ENCODE data around the gene TLR8.

Gene TLR8

GRCh38 chrX:12906046-12906761 lies at the start of gene TLR8:
Gene TLR8, plus strand, starts transcription at chrX:12906620. Its CDS starts 87 bp downstream, at chrX:12906707.
- DNase-seq (ENCODE audit: low read depth), result no peak

GRCh38 chrX:12865359-12865758 lies 41.1 kb upstream of the TLR8 start:
- no peak for DNase-seq (ENCODE audit: low read depth)

- DNase-seq (ENCODE audit: low read depth), result no peak
These were observed 39.7 kb upstream of the TLR8 start, which contains the start of gene TLR7 for GRCh38 chrX:12866451-12867377. Gene TLR7, plus strand, starts transcription at chrX:12867072. Its CDS starts 507 bp downstream, at chrX:12867579.

GRCh38 chrX:12867685-12868084 lies 38.7 kb upstream of the TLR8 start:
- no peak for DNase-seq (ENCODE audit: low read depth)

GRCh38 chrX:12868747-12869146 lies 37.7 kb upstream of the TLR8 start:
- no peak for DNase-seq (ENCODE audit: low read depth)

GRCh38 chrX:12871257-12871656 lies 35.2 kb upstream of the TLR8 start:
- DNase-seq (ENCODE audit: low read depth), result no peak

- DNase-seq (ENCODE audit: low read depth), result no peak
These were observed 33.7 kb upstream of the TLR8 start for GRCh38 chrX:12872741-12873140.

GRCh38 chrX:12874581-12874980 lies 31.8 kb upstream of the TLR8 start:
- DNase-seq (ENCODE audit: low read depth), result no peak

- no peak for DNase-seq (ENCODE audit: low read depth)
These were observed 29.0 kb upstream of the TLR8 start for GRCh38 chrX:12877386-12877785.

- no peak for DNase-seq (ENCODE audit: low read depth)
These were observed 27.9 kb upstream of the TLR8 start for GRCh38 chrX:12878536-12878935.

GRCh38 chrX:12881914-12882313 lies 24.5 kb upstream of the TLR8 start:
- no peak for DNase-seq (ENCODE audit: low read depth)

GRCh38 chrX:12885508-12885907 lies 20.9 kb upstream of the TLR8 start:
- no peak for DNase-seq (ENCODE audit: low read depth)

GRCh38 chrX:12886545-12886944 lies 19.9 kb upstream of the TLR8 start:
- DNase-seq (ENCODE audit: low read depth), result no peak

GRCh38 chrX:12887141-12887540 lies 19.3 kb upstream of the TLR8 start:
- no peak for DNase-seq (ENCODE audit: low read depth)

- DNase-seq (ENCODE audit: low read depth), result no peak
These were observed 18.7 kb upstream of the TLR8 start for GRCh38 chrX:12887767-12888166.

- peak; percentile 48 for DNase-seq (ENCODE audit: low read depth)
These were observed 16.0 kb upstream of the TLR8 start for GRCh38 chrX:12890467-12890866.

GRCh38 chrX:12891171-12891570 lies 15.2 kb upstream of the TLR8 start:
- no peak for DNase-seq (ENCODE audit: low read depth)

GRCh38 chrX:12891915-12892506 lies 14.4 kb upstream of the TLR8 start:
- no peak for DNase-seq (ENCODE audit: low read depth)

GRCh38 chrX:12892716-12893115 lies 13.7 kb upstream of the TLR8 start:
- DNase-seq (ENCODE audit: low read depth), result peak; percentile 25

GRCh38 chrX:12894074-12895030 lies 12.1 kb upstream of the TLR8 start:
- peak; percentile 34 for DNase-seq (ENCODE audit: low read depth)

- no peak for DNase-seq (ENCODE audit: low read depth)
These were observed 10.6 kb upstream of the TLR8 start for GRCh38 chrX:12895866-12896265.

GRCh38 chrX:12896935-12897334 lies 9.5 kb upstream of the TLR8 start:
- DNase-seq (ENCODE audit: low read depth), result no peak

Data from amniotic epithelial cell (primary cell).